HG03175 (cell line): ENCODE results near the gene TBCK.
"Not testable (repeated sequence)": the region's sequence is repeated elsewhere in the genome, so short reads cannot be mapped to it uniquely, and the experiment has no call there.

Experiments
- ATAC-seq: cut with Tn5 transposase; IDR thresholded peaks from one replicate; pipeline ENCODE4 v1.9.1; 2021; ENCODE audit warnings: mild to moderate bottlenecking, moderate library complexity; ENCODE audit not compliant: unreplicated experiment

The TBCK gene

GRCh38 chr4:106238820-106239420 lies 77.1 kb downstream of the TBCK start:
- peak; percentile 94 for ATAC-seq

- ATAC-seq: no peak
These were observed 84.1 kb downstream of the TBCK start for GRCh38 chr4:106231931-106232330.

- no peak for ATAC-seq
These were observed 93.5 kb downstream of the TBCK start for GRCh38 chr4:106222548-106222947.

- not testable (repeated sequence) for ATAC-seq
These were observed 102.7 kb downstream of the TBCK start for GRCh38 chr4:106213291-106213690.

GRCh38 chr4:106210021-106210420 lies 106.0 kb downstream of the TBCK start:
- no peak for ATAC-seq

- no peak for ATAC-seq
These were observed 107.2 kb downstream of the TBCK start for GRCh38 chr4:106208481-106209460.

GRCh38 chr4:106201373-106201772 lies 114.6 kb downstream of the TBCK start:
- no peak for ATAC-seq

GRCh38 chr4:106195435-106195950 lies 120.5 kb downstream of the TBCK start:
- no peak for ATAC-seq

GRCh38 chr4:106194801-106195200 lies 121.2 kb downstream of the TBCK start:
- no peak for ATAC-seq

GRCh38 chr4:106192131-106192530 lies 123.9 kb downstream of the TBCK start:
- no peak for ATAC-seq

GRCh38 chr4:106186201-106186600 lies 129.8 kb downstream of the TBCK start:
- ATAC-seq: no peak

- no peak for ATAC-seq
These were observed 132.5 kb downstream of the TBCK start for GRCh38 chr4:106183551-106183950.

- no peak for ATAC-seq
These were observed 143.1 kb downstream of the TBCK start for GRCh38 chr4:106172861-106173260.

- no peak for ATAC-seq
These were observed 150.5 kb downstream of the TBCK start for GRCh38 chr4:106165351-106166010.

- no peak for ATAC-seq
These were observed 153.7 kb downstream of the TBCK start for GRCh38 chr4:106162278-106162677.

GRCh38 chr4:106160560-106160959 lies 155.4 kb downstream of the TBCK start:
- ATAC-seq: no peak

- no peak for ATAC-seq
These were observed 166.1 kb downstream of the TBCK start for GRCh38 chr4:106149911-106150310.

GRCh38 chr4:106149026-106149425 lies 167.0 kb downstream of the TBCK start:
- no peak for ATAC-seq

GRCh38 chr4:106142616-106143127 lies 173.3 kb downstream of the TBCK start:
- ATAC-seq: no peak

- ATAC-seq: no peak
These were observed 175.4 kb downstream of the TBCK start for GRCh38 chr4:106140601-106141000.

GRCh38 chr4:106136777-106137331 lies 179.2 kb downstream of the TBCK start:
- ATAC-seq: no peak
